IPS-18c (cell line): ENCODE measurements around the gene MAP3K4.
"Not testable (repeated sequence)": the region's sequence is repeated elsewhere in the genome, so short reads cannot be mapped to it uniquely, and the experiment has no call there.

ENCODE experiments used
- H3K4me3 ChIP-seq: 2 replicates; pipeline ENCODE4 v1.7.0; 2013; ENCODE audit warnings: low read depth, mild to moderate bottlenecking, low read length, moderate library complexity; ENCODE audit not compliant: insufficient read depth
- H3K9me3 ChIP-seq: one replicate; pipeline ENCODE4 v1.6.1; 2013; ENCODE audit warnings: mild to moderate bottlenecking, low read length, moderate library complexity; ENCODE audit not compliant: control insufficient read depth, insufficient read depth

MAP3K4 gene

GRCh38 chr6:161117308-161117707, 125.7 kb downstream of the MAP3K4 start:
- no peak overlapping the region for H3K4me3 ChIP-seq

DNA sequence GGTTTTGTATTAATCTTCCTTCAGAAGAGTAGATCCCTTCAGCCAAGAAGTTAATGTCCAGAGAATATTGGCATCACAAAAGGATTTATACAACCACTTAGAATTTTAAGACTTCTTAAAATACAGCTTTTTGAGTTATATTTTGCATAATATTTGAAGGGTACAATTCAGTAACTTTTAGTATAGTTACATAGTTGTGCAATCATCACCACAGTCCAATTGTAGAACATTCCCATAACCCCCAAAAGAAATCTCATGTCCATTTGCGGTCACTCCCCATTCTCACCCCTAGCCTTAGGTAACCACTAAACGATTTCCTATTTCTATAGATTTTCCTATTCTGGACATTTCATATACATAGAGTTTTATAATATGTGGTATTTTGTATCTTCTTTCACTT, 126.4 kb downstream of the MAP3K4 start:
- H3K4me3 ChIP-seq = no peak overlapping the region
- H3K9me3 ChIP-seq = no peaks in the 10 kb centered on the region

More at GRCh38 chr6:161117308-161117707, 125.7 kb downstream of the MAP3K4 start:
- H3K9me3 ChIP-seq = no peaks in the 10 kb centered on the region

DNA sequence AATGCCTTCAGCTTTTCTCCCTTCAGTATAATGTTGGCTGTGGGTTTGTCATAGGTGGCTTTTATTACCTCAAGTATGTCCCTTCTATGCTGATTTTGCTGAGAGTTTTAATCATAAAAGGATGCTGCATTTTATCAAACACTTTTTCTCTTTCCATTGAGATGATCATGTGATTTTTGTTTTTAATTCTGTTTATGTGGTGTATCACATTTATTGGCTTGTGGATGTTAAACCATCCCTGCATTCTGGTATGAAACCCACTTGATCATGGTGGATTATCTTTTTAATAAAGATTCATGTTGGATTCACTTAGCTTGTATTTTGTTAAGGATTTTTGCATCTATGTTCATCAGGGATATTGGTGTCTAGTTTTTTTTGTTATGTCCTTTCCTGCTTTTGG, 131.8 kb downstream of the MAP3K4 start:
- H3K9me3 ChIP-seq = not testable (repeated sequence)

GRCh38 chr6:161125591-161125990, 134.0 kb downstream of the MAP3K4 start:
- Histone ChIP-seq H3K9me3 (peaks cover 10% of the 10 kb centered on the region), H3K4me3 (no peak overlapping the region)

More for the DNA sequence above, 131.8 kb downstream of the MAP3K4 start:
- not testable (repeated sequence) for H3K4me3 ChIP-seq

GRCh38 chr6:161127071-161127740, 135.6 kb downstream of the MAP3K4 start:
- peaks cover 10% of the 10 kb centered on the region for H3K9me3 ChIP-seq
- H3K4me3 ChIP-seq = no peak overlapping the region

- Histone ChIP-seq H3K4me3 (no peak overlapping the region), H3K9me3 (peaks cover 10% of the 10 kb centered on the region)
Measured at GRCh38 chr6:161128230-161128629, 136.7 kb downstream of the MAP3K4 start.

- Histone ChIP-seq H3K4me3 (no peak overlapping the region), H3K9me3 (peaks cover 10% of the 10 kb centered on the region)
Measured at GRCh38 chr6:161128680-161129196, 137.2 kb downstream of the MAP3K4 start.

DNA sequence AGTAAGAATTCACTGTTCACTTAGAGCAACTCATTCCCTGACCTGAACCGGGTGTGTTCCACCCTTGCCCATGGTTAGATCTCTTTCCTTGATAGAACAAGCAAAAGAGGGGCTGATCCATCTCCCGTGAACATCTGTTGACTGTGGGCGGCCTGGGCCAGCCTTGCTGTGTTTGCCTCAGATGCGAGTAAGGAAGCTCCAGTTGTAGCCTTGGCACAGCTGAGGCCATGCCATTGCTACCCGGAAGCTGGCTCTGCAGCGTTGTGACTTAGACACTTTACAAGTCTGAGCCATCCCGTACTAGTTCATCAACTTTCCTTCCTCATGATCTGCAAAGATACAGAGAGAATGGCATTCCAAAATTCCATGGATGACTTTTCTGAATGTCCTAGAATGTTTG, 139.0 kb downstream of the MAP3K4 start:
- Histone ChIP-seq H3K4me3 (no peak overlapping the region), H3K9me3 (peaks cover 10% of the 10 kb centered on the region)

DNA sequence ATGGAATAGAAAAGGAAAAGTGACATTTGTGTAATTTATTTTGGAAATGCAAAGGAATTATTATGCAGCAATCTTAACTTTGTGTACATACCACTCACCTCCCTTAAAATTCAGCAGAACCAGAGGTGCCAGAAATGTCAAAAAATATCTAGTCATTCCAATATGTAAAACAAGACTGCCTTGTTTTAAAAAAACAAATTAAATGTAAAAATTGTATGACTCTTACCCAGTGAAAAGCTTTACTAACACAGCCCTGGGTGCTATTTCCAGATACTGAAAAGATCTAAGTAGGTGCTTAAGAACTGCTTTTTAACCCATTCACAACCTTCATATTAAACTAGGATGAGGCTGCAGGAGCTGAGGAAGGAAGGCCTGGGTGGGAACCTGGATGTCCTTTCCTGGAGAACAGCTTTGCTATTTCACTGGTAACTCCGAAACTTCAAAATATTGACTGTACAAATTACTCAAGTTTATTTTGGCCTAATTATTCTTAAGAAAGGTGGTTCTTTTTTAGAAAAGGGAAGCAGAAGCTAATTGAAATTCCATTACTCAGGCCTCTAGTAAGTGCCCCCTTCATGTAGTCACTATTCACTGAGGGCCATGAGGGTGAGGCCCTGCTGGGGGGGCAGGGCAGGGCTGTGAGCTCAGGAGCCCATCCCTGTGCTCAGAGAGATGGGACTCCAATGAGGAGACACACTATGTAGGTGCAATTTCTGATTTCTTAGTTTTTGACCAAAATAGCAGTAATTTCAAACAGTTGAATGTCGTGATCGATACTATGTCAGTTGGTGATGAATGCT, 139.6 kb downstream of the MAP3K4 start:
- Histone ChIP-seq H3K9me3 (peaks cover 10% of the 10 kb centered on the region), H3K4me3 (no peak overlapping the region)

- Histone ChIP-seq H3K9me3 (peaks cover 5% of the 10 kb centered on the region), H3K4me3 (no peak overlapping the region)
Measured at GRCh38 chr6:161132384-161132783, 140.8 kb downstream of the MAP3K4 start.

DNA sequence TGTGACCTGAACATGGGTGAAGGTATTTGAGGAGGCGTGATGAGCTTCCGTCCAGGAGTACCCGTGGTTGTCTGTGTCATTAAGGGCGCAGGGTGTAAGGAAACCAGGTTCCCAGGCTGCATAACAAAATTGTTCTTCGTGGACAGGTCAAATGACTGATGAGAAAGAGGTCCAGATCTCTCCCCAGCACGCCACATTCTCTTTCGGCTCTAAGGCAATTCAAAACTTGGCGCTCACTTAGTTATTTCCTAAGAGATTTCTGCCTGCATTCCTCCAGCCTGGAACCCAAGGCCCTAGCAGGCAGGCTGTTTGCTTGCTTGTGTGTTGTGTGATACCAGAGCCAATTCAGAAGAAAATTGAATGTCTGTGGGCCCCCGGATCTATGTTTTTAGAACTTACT, 142.4 kb downstream of the MAP3K4 start:
- H3K9me3 ChIP-seq = peaks cover 5% of the 10 kb centered on the region
- no peak overlapping the region for H3K4me3 ChIP-seq

DNA sequence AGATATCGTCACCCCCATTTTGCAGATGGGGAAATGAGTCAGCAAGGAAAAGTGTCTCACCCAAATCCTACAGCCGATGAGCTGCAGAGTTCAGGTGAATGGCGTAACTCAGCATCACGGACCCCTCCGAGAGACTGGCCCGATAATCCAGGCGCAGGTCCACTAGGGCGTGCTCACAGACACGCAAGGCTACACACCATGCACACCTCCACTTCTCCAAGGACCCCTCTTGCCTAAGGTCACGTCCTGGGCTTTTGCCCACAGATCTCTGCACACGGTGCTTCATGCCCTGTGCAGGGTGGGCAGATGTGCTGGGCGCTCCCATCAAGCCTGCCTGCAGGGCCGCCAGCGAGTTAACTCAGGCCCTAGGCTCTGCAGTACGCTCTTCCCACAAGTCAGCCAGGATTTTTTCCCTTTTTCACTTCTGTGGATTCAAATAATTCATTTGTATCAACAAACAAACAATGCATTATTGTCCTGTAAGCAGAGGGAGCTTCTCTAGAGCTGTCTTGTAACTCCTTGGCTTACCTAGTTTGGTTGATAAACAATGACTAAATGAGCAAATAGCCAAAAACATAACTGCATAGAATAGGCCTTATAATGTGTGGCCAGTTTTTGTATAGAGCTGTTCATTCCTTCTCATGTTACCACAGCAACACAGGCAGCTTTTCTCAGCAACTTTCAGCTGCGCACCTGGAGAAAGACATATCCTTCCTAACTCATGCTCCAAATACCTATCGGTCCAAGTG, 143.2 kb downstream of the MAP3K4 start:
- Histone ChIP-seq H3K4me3 (no peak overlapping the region), H3K9me3 (peaks cover 5% of the 10 kb centered on the region)

DNA sequence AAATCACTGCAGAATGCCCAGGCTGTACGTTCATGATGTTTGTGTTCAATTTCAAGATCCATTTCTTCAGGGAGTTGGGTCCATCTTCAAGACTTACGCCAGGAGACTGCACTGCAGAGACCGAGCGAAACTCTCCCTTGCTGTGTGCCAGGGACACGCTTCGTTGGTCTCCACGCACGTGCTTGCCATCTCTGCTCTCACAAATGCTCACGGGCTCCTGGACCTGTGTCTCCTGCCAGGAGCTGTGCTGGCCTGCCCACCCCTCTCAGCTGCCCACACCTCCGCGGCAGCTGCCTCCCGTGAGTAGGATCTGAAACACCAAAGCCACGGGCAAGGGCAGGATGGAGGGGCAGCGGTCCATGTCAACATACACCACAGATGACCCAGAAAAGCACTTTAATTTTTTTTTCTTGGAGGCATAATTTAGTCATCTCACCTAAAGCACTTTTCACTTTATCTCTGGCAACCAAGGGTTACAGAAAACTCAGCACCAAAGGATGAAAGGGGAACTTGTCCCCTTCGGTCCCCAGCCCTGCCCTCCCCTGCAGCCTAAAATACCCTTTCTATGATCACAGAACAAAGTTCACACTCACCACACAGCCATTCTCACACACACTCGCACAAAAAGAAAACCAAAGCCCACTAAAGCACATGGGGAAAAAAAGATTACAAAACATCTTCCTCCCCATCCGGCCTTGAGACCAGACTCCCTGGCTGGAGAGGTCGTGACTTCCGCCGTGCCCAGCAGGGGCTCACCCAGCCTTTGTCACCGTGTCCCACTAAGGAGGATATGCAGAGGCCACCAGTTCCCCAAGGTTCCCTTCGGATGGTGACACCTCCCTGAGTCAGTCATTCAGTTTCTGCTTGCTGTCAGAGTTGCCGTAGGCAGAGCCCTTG, 144.4 kb downstream of the MAP3K4 start:
- no peaks in the 10 kb centered on the region for H3K9me3 ChIP-seq
- no peak overlapping the region for H3K4me3 ChIP-seq

GRCh38 chr6:161136655-161137054, 145.1 kb downstream of the MAP3K4 start:
- no peaks in the 10 kb centered on the region for H3K9me3 ChIP-seq

DNA sequence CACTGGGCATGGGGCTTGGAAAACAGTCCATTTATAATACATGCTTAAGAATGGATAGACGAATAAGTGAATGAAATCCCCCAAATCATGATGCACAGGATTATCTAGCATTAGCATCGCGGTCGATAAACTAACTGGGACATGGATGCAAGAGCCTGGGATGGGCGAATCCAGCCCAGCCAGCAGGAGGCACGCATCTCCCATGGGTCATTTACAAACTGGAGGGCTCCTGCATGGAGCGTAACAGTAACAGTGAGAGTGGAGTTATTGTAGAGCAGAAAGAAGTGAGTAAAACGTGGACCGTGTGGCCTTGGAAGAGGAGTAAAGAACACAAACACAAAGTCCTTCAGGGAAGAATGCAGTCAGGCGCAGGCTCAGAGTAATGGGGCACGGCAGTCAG, 145.8 kb downstream of the MAP3K4 start:
- H3K4me3 ChIP-seq = no peak overlapping the region
- H3K9me3 ChIP-seq = no peaks in the 10 kb centered on the region

More at GRCh38 chr6:161136655-161137054, 145.1 kb downstream of the MAP3K4 start:
- no peak overlapping the region for H3K4me3 ChIP-seq

- Histone ChIP-seq H3K9me3 (no peaks in the 10 kb centered on the region), H3K4me3 (no peak overlapping the region)
Measured at GRCh38 chr6:161137839-161138542, 146.4 kb downstream of the MAP3K4 start.
